ENCODE results near the gene RABEP1. TPM values are rescaled to one million over a fixed set of nuclear protein-coding genes. Genes with fewer than 3 reads are reported as not detected.

The RABEP1 gene
- total RNA-seq, 1 experiment from 2014 or later: 45.5 TPM

DNA sequence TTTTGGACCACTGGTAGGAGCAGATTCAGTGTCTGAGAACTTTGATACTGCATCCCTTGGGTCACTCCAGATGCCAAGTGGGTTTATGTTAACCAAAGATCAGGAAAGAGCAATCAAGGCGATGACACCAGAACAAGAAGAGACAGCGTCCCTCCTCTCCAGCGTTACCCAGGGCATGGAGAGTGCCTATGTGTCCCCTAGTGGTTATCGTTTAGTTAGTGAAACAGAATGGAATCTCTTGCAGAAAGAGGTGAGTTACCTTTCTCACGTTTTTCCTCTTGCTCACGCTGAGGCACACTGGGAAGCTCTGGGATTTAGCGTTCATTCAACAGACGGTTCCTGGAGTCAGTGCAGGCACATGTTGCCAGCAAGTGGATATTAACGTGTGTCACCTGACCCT, 79.3 kb downstream of the RABEP1 start:
- DNase-seq (ENCODE audit: low read depth): no peak

DNA sequence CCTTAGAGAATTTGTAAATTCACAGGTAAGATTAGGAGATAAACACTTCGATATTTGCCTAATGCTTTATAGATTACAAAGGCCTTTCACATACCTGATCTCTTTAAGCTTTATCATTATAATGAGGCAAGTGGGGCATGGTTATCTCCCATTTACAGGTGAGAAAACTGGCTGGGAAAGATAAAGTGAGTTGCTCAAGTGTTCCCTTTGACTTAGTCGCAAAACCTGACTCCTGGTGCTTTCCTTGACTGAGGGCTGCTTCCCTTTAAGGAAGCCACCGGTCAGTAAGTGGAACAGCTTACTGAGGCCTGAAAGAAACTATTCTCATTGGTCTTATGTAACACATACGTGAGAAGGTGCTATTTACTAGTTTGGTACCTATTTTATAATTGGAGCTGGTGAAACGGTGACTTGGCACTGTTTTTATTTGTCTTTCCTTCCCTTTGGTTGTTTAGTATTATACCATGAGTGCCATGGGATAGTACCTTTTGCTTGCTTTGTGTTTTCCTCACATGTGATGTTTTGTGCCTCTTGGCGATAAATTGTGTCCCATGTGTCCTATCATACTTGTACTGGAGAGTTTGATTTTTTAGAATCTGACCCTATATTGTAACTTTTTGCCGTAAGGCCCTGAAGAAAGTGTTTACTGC, 80.2 kb downstream of the RABEP1 start:
- no peak for DNase-seq (ENCODE audit: low read depth)

DNA sequence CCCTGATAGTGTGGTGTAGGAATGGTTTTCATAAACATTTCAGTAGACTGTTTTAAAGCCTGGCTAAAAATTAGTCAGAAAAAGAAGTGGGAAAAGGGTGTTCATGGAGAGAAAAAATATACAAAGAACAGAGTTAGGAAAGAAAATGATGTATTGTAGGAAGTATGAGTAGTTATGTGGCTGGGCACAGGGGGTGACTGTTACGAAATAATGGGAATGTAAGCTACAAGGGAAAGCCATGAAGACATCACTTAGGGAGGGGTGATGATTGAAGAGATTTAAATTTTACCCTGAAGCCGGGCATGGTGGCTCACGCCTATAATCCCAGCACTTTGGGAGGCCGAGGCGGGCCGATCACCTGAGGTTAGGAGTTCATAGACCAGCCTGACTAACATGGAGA, 82.1 kb downstream of the RABEP1 start:
- peak; percentile 41 for DNase-seq (ENCODE audit: low read depth)

DNA sequence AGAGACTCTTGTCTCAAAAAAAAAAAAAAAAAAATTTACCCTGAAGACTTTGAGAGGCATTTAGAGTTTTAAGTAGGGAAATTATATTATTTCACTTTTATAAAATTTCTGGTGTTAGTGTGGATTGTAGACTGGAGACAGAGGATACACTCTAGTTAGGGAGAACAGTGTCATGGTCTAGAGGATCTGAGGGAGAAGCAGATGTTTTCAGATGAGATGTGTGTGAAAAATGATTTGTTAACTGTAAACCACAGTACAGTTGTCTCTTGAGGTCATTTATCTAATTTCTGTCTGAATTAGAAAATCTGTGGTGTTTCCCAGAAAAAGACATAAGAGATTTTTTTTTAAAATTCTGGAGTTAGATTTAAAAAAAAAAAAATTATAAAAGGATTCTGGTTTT, 82.6 kb downstream of the RABEP1 start:
- peak; percentile 49 for DNase-seq (ENCODE audit: low read depth)

DNA sequence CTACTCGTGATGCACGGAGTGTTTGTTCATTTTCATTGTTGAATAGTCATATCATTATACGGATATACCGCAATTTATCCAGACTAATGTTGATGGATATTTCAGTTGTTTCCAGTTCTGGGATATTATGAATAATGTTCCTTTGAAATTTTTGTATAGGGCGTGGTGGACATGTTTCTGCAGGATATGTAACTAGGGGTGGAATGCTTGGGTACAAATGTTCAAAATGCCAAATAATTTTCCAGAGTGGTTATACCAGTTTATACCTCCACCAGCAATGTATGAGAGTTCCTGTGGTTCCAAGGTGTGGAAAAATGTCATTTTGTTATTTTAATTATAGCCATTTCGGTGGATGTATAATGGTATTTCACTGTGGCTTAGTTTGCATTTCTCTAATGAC, 83.7 kb downstream of the RABEP1 start:
- DNase-seq (ENCODE audit: low read depth): no peak

DNA sequence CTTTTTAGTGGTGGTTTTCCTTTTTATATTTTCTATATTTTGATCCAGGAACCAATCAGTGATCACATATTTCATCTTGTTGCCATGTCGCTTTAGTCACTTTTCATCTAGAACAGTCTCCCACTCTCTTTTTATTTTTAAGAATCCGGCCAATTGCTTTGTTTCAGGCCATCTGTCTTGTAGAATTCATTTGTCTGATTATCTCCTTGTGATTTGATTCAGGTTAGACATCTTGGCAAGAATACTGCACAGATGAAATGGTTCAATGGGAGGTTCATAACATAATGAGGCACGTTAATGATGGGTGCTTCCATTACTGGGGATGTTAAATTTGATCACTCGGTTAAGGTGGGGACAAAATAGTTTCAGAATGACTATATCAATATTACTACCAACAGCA, 88.3 kb downstream of the RABEP1 start:
- DNase-seq (ENCODE audit: low read depth): no peak

DNA sequence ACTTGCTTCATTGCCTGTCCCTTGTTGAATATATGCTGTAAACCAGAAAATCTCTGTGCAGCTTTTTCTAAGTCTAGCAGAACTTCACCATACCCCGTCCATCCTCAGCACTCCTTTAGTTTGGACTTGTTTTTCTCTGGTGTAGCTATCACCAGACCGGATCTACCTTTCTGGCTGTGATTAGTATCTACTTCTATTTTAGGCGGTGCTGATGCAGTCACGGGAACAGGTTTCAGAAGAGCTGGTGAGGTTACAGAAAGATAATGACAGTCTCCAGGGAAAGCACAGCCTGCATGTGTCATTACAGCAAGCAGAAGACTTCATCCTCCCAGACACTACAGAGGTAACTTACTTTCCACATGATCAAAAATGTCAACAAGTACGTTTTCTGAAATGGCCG, 91.0 kb downstream of the RABEP1 start:
- DNase-seq (ENCODE audit: low read depth): no peak

DNA sequence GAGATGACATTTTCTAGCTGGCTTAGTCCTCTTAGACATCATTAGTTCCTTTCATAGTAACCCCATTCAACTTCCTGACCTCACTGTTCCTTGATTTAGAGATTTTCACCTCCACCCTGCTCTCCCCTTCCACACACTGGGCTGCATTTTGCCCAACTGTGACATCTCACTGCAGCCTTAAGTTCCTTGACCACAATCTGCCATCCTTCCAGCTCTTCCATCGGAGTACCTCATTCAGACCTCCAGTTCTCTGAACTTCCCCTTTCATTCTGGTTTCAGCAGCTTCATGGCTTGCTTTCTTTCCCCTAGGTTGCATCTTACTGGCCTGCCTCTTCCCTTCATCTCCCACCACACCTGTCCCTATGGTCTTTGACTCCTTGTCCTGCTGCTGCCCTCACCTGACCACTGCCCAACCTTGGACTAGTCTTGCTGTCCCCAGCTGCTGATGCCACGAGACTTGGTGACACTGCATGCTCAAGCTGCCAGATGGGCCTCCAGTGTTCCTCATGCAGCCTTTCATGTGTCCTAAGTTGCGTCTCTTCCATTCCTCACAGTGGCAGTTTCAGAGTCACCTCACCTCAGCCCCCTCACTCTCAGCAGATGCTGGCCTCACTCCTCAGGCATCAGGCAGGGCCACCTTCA, 96.6 kb downstream of the RABEP1 start:
- DNase-seq (ENCODE audit: low read depth): no peak

DNA sequence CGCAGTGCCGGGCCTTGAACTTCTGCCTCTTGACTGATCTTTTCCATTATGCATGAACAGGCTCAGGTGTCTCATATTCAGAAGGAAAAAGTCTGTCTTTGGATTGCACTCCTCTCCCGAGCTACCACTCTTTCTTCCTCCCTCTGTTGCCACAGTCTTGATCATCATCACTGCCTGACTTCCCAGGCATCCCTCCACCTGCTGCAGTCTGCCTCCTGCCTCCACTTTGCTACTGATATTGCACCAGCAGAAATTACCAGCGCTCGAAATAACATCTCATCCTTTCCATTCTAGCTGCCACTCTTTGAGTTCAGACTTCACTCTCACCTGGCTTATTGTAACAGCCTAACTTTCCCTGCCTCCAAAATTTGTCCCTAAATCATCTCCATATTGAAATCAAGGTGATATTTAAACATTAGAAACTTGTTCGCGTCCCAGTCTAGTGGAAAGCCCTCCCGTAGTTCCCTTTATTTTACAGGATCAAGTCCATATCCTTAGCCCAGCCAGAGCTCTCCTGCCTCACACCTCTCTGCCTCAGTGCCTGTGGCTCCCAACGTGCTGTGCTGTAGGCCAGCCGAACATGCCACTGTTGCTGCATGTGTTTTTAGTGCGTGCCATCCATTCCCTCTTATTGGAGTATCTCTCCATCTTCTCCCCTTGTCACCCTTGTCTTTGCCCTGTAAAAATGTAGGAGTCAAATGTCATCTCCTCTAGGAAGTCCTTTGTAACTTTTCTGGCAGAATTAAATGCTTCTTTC, 97.4 kb downstream of the RABEP1 start:
- DNase-seq (ENCODE audit: low read depth): no peak

DNA sequence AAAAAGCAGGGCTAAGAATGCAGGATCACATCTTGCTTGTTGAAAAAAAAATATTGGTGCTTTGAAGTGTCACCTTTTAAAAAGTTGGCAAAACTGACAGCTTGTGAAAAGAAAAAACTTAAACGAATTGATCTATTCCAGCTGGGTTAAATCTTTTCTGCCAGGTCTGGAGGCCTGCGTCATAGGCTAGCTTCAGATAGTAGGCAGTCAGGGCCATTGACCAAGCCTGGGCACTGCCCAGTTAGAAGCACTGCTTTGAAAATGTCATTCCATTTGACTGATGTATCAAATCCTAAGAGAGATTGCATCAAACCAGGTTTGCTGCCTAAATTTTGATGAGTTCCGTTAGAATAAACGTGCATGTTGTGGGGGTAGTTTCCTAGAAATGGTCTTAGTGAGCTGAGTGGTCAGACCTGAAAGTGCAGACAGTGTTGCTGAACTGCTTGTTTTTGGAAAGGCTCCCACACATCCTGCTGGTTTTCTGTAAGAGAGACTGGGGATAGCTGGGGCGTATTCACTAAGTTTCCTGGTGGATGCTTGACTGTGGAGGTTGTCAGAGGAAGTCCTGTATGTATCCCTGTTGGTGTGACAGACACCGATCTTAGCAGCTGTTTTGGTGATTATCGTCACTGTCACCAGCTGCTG, 98.5 kb downstream of the RABEP1 start:
- DNase-seq (ENCODE audit: low read depth): no peak

DNA sequence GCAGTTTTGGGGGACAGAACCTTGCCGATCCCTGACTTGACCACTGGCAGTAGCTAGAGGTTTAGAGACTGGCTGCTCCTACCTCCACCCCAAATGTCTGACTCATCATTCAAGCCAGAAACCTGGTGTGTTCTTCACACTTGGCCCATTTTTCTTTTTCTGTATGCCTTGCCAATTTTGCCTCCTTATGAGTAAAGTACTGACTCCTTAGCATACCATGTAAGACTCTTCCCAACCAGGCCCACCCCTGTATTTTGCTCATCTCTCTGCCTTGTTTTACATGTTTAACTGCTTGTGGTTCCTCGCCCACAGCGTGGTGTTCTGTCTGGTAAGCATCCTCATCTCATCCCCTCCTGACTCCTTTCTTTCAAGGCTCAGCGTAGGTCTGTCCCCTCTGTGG, 99.5 kb downstream of the RABEP1 start:
- peak; percentile 15 for DNase-seq (ENCODE audit: low read depth)

DNA sequence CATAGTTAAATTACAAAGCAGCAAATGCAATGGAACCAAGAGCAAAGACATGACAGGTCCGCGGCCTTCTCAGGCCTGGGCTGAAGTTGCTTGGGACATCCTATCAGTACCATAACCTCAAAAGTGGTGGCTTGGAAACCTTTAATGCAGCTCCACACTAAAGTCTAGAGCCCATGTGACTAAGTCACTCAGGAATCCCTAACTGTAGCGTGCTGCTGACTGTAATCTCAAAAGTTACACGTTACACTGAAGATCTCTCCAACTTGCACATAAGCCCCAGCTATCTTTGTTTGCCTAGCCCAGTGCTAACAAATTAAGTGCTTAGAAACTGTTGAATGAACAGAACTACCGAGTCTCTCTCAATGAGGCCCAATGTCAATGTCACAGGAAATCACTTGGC, 109.6 kb downstream of the RABEP1 start:
- DNase-seq (ENCODE audit: low read depth): no peak

DNA sequence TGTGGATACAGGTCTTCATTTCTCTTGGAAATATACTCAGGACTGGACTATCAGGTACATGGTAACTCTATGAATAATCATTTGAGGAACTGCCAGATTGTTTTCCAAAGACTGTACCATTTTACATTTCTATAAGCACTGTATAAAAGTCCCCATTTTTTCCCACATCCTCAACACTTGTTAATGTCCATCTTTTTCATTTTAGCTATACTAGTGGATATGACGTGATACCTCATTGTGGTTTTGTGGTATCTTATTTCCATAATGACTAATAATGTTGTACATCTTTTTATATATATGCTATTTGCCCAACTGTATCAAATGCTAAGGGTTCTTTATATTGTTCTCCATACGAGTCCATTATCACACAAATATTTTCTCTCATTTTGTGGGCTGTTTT, 114.5 kb downstream of the RABEP1 start:
- peak; percentile 54 for DNase-seq (ENCODE audit: low read depth)

DNA sequence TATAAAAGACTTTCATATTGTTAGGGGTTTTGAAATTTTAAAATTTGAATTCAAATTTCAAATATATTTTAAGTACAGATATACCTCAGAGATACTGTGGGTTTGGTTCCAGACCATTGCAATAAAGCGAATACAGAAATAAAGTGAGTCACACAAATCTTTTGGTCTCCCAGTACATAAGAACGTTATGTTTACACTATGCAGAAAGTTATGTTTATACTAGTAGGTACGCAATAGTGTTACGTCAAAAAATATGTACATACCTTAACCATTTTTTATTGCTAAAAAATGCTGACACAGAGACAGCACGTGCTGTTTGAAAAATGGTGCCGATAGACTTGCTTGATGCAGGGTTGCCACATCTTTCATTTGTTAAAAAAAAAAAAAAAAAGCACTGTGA, 117.7 kb downstream of the RABEP1 start:
- no peak for DNase-seq (ENCODE audit: low read depth)

DNA sequence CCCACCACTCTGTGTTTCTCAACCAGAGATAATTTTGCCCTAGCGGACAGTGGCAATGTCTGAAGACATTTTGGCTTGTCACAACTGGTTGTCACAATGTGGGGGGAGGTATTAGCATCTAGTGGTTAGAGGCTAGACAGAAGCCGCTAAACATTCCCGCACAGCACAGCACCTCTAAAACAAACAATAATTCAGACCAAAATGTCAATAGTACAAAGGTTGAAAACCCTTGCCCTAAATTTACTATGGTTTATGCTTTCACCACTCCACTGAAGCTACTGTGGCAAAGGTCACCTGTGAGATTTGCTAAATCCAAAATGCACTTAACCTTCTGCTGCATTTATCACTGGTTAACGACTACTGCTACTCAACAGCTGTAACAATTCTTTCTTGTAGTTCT, 123.3 kb downstream of the RABEP1 start:
- no peak for DNase-seq (ENCODE audit: low read depth)

DNA sequence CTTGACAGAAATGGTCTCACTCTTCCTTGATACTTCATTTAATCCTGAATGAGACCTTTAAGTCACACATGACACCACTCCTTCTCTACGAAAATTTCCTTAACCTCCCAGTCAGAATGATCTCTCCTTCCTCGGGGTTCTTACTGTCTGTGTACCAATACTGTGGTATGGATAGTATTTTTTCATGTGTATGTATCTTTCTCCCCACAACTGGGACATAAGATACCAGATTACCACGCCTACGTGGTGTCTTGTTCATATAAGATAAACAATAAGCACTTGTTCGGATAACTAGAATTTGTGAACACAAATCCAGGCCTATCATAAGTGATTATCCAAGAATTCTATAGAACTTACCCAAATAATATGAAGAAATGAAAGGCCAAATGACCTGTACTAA, 126.1 kb downstream of the RABEP1 start:
- DNase-seq (ENCODE audit: low read depth): no peak

DNA sequence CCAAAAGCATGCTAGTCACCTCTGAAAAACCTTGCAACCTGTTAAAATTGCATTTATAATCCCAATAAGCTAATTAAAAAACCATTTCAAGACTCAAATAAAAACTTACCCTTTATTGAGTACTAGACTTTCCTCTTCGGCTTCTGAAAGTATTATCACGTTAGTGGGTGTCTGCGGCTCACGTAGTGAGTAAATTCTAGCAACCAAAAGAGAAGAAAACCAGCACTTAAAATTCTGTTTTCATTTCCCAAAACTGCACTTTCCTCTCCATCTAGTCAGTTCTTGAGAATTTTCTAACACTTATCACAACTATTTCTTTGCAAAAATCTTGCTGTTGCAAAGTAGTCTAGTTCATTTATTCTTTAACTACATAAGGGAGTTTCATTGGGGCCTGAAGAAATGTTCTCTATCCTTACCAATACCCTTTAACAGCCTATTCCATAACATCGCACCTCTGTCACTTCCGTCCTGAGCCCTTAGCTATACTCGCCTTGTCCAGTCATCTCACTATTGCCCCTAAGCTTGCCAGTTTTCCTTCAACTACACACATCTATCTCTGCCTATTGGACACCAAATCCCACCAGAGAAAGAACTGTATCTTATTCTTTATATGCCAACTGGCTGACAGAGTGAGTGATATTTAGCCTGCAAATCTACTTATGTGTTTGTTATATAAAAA, 128.6 kb downstream of the RABEP1 start:
- no peak for DNase-seq (ENCODE audit: low read depth)

DNA sequence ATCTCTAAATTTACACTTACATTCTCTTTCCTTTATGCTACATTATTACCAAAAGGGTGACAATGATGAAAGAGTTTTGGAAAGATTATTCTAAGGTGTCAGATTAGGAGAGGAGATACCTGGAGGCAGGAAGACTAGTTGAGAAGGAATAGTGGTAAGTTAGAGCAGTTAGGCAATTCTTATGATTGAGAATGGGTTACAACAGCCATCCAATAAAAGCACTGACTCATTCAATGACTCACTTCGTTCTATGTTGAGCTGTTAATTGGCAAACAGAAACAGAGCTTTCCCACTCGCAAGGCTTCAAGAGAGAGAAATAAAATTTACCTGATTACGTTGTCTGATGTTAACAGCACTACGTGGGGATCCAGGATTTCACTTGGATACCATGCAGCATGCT, 131.6 kb downstream of the RABEP1 start:
- peak; percentile 79 for DNase-seq (ENCODE audit: low read depth)

DNA sequence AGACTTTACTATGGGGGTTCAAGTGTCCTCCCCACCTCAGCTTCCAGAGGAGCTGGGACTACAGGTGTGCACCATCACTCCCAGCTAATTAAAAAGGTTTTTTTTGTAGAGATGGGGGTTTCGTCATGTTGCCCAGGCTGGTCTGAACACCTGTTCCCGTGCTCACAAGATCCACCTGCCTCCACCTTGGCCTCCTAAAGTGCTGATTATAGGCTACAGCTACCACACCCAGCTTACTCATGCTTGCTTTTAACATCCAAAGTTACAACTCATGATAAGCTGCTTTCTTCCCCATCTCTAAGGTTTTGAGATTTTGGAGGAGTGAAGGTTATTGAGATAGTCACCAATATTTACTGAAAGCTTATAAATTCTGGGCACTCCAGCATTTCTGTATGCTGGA, 134.8 kb downstream of the RABEP1 start:
- no peak for DNase-seq (ENCODE audit: low read depth)

DNA sequence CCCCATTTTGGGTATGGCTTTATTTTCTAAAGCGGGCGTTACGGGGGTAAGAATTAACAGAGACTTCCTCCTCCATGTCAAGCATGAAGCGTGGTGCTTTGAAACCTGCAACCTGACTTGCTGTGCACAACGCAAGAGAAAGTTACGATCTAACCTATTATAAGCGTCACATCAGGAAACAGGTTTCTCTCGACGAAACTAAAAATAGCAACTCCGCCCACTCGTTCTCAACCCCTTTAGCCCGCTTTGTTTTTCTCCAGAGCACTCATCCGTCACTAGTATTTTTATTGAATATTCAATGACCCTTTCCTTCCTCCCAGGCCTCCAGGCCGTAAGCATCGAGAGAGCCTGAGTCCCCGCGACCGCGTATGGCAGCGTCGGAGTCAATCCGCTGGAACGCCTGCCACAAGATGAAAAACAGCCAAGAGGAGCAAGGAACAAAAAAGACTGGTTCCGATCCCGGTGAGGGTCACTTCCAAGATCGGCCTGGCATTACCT, 136.8 kb downstream of the RABEP1 start:
- DNase-seq (ENCODE audit: low read depth): peak; percentile 12

DNA sequence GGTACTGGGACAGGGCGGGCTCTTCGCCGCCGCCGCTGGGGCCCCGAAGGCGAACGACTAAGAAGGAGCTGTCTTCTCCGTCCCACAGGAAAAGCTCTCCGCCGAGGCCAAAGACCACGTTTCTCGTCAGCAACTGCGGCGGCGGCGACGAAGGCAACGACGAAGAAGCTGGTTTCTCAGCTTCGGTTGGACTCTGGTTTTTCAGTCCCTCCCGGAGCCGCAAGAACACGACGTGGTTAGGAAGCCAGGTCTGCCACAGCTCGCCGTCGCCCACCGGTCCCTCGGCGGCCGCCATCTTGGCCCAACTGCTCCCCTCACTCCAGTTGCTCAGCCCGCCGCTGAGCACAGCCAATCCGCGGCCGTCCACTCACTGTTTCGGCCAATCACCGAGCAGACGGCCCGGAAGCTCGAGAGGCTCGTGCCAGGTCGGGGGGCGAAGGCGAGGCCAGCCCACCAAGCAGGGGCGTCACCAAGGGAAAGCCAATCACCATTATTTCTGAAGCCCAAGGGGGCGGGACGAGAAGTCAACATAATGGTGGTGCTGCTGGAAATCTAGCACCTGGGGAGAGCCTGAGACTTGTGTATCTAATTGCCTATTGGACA, 137.4 kb downstream of the RABEP1 start, which contains the start of gene NUP88:
Gene NUP88 (minus strand): TSS at position 307 of the 603 bp plus-strand sequence. CDS start 12 bp downstream, at position 295.
- peak; percentile 97 for DNase-seq (ENCODE audit: low read depth)
